ENCODE results near the gene MLXIP.

DNA sequence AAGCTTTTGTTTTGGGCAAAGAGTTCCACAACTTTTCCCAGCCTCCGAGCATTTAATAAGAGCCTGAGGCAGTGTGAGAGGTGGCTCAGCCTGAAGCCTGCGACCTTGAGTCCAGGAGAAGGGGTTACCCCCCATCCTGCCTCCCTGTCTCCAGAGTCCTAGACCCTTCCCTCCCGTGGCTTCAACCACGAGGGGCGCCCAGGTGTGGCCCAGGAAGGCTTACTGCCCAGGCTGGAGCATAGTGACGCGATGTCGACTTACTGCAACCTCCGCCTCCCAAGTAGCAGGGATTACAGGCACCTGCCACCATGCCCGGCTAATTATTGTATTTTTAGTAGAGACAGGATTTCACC is 105.0 kb downstream of the MLXIP start:
- TF ChIP-seq, protein P1, sequence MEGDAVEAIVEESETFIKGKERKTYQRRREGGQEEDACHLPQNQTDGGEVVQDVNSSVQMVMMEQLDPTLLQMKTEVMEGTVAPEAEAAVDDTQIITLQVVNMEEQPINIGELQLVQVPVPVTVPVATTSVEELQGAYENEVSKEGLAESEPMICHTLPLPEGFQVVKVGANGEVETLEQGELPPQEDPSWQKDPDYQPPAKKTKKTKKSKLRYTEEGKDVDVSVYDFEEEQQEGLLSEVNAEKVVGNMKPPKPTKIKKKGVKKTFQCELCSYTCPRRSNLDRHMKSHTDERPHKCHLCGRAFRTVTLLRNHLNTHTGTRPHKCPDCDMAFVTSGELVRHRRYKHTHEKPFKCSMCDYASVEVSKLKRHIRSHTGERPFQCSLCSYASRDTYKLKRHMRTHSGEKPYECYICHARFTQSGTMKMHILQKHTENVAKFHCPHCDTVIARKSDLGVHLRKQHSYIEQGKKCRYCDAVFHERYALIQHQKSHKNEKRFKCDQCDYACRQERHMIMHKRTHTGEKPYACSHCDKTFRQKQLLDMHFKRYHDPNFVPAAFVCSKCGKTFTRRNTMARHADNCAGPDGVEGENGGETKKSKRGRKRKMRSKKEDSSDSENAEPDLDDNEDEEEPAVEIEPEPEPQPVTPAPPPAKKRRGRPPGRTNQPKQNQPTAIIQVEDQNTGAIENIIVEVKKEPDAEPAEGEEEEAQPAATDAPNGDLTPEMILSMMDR (IDR thresholded peaks at IDR 0.05; ENCODE audit: extremely low read depth in 1 of 2, insufficient read depth in 1 of 2, low read depth in 1 of 2, low read length in 2 of 2): no peak
- no peak for TF ChIP-seq POLR2AphosphoS5 (IDR thresholded peaks at IDR 0.05; ENCODE audit: insufficient read depth, low read depth, low read length)
- no peak for TF ChIP-seq POLR2A (IDR thresholded peaks at IDR 0.05; ENCODE audit: low read depth, low read length)
- TF ChIP-seq JUN (IDR thresholded peaks at IDR 0.05; ENCODE audit: borderline replicate concordance, insufficient read depth, insufficient read length, low read depth): no peak
- TF ChIP-seq, protein P2, sequence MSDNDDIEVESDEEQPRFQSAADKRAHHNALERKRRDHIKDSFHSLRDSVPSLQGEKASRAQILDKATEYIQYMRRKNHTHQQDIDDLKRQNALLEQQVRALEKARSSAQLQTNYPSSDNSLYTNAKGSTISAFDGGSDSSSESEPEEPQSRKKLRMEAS (IDR thresholded peaks at IDR 0.05; ENCODE audit: insufficient read depth, insufficient read length): no peak
- TF ChIP-seq FOS (IDR thresholded peaks at IDR 0.05; ENCODE audit: borderline replicate concordance, insufficient read depth, low read length): no peak
- no peak for TF ChIP-seq EZH2 (IDR thresholded peaks at IDR 0.05; ENCODE audit: borderline replicate concordance, low read depth, low read length, severe bottlenecking)
- no peak for TF ChIP-seq MYC (IDR thresholded peaks at IDR 0.05; ENCODE audit: low read depth, low read length)

All from endothelial cell of umbilical vein (primary cell).